Activated CD8-positive, alpha-beta memory T cell treated with anti-CD3 and anti-CD28 coated beads, Interleukin-2, amount 50 U/mL, for 48 hours (primary cell): Measurements from ENCODE around the gene PDE4B.
"Not testable (repeated sequence)": the region's sequence is repeated elsewhere in the genome, so short reads cannot be mapped to it uniquely, and the experiment has no call there.

Source experiments
- DNase-seq: peaks from one replicate; pipeline ENCODE4 v3.0.0-alpha.2; 2020

PDE4B gene

GRCh38 chr1:66412704-66413103, 620.0 kb downstream of the PDE4B start:
- no peak for DNase-seq

GRCh38 chr1:66413136-66413837, 620.6 kb downstream of the PDE4B start:
- DNase-seq = no peak

- no peak for DNase-seq
Measured at GRCh38 chr1:66413838-66414175, 621.1 kb downstream of the PDE4B start.

DNA sequence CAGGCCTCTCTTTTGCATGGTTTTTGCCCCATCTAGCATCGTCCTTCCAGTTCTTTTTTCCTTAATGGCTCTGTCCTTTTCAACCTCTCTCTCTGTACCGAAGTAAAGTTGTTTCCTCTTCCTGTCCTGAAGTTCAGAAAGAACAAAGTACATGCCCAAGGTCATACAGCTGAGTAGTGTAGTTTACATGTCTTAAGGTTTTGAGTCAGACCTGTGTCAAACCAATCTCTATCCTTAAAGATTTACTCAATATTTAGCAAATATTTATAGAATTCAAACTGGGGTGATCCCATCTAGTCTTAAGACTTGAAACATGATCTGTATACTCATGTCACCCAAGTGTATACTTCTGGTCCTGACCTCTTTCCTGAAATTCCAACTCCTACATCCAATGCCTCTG, 622.6 kb downstream of the PDE4B start:
- DNase-seq = no peak

- DNase-seq = no peak
Measured at GRCh38 chr1:66415866-66416265, 623.2 kb downstream of the PDE4B start.

DNA sequence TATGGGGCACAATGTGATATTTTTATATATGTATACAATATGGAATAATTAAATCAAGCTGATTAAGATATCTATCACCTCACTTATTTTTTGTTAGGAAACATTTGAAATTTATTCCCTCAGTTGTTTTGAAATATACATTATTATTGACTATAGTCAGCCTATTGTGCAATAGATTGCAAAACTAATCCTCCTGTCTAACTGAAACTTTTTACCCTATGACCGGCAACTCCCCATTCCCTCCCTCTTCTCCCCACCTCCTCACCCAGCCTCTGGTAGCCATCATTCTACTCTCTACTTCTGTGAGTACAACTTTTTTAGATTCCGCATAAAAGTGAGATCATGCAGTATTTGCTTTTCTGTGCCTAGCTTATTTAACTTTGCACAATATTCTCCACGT, 623.6 kb downstream of the PDE4B start:
- DNase-seq = no peak

DNA sequence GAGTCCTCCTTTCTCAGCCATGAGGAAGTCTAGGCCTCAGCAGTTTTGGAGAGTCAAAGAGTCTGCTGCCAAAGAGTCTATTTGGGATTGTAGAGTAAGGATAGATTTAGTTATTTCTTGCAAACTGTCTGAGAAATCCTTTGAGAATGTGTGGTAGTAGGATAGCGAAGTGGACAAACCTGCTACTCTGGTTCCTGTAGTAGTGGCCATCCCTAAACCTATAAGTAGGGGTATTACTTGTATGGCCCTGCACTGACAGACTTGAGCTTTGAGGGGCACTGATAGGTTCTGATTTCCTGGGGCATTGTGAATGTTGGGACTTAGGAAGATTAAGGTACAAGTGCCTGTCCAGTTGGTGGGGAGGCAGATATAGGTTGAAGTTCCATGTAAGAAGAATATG, 625.3 kb downstream of the PDE4B start:
- DNase-seq = no peak

GRCh38 chr1:66420171-66420570, 627.5 kb downstream of the PDE4B start:
- DNase-seq = not testable (repeated sequence)

- not testable (repeated sequence) for DNase-seq
Measured at GRCh38 chr1:66420906-66421305, 628.2 kb downstream of the PDE4B start.

DNA sequence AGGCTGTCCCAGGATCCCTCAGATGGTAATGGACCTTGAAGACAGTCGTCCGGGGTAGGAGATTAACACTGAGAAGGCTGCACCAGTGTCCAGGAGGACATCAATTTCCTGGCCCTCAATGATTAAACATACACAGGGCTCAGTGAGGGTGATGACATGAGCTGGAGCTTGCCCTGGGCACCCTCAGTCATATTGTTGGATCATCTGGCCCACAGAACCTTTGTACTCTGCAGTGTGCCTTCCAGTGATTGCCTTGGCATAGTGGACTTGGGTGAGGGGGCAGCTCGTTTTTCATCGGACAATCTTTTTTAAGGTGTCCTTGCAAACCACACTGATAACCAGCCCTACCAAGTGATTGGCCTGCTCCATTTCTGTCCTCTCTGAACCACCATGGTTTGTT, 630.1 kb downstream of the PDE4B start:
- no peak for DNase-seq
